D721Med (cell line): ENCODE data around the gene TP73.
"Not testable (repeated sequence)": the region's sequence is repeated elsewhere in the genome, so short reads cannot be mapped to it uniquely, and the experiment has no call there.

ENCODE experiments used
- DNase-seq: peaks from one replicate; pipeline ENCODE4 v3.0.0; 2011; ENCODE audit warnings: low spot score; ENCODE audit not compliant: insufficient read length
- FAIRE-seq: peaks from 2 replicates; lab custom pipeline; 2011; peaks lifted over from hg19 to GRCh38; lab: Jason Lieb, UNC
- CTCF ChIP-seq: IDR thresholded peaks from 2 replicates; pipeline ENCODE4 v1.5.1; 2012; ENCODE audit warnings: mild to moderate bottlenecking, control low read depth; ENCODE audit not compliant: insufficient read depth; ENCODE audit errors: missing control alignments

Gene TP73

GRCh38 chr1:3620708-3621107, 31.6 kb upstream of the TP73 start:
- no peak for FAIRE-seq

DNA sequence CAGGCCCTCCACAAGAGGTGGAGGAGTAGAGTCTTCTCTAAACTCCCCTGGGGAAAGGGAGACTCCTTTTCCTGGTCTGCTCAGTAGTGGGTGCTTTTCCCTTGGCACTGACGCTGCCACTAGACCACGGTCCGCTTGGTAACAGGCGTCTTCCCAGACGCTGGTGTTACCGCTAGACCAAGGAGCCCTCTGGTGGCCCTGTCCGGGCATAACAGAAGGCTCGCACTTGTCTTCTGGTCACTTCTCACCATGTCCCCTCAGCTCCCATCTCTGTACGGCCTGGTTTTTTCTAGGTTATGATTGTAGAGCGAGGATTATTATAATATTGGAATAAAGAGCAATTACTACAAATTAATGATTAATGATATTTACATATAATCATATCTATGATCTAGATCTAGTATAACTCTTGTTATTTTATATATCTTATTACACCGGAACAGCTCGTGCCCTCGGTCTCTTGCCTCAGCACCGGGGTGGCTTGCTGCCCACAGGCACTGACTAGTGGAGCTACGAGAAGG, 31.1 kb upstream of the TP73 start:
- TF ChIP-seq CTCF = peak; percentile 35
- not testable (repeated sequence) for DNase-seq, FAIRE-seq

More at GRCh38 chr1:3620708-3621107, 31.6 kb upstream of the TP73 start:
- no peak for TF ChIP-seq CTCF
- DNase-seq = no peak

DNA sequence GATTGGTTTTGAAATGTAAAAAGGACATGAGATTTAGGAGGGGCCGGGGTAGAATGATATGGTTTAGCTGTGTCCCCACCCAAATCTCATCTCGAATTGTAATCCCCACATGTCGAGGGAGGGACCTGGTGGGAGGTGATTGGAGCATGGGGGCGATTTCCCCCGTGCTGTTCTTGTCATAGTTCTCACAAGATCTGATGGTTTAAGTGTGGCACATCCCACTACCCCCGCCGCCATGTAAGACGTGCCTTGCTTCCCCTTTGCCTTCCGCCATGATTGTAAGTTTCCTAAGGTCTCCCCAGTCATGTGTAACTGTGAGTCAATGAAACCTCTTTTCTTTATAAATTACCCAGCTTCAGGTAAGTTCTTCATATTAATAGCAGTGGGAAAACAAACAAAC, 30.2 kb upstream of the TP73 start:
- not testable (repeated sequence) for FAIRE-seq, DNase-seq

DNA sequence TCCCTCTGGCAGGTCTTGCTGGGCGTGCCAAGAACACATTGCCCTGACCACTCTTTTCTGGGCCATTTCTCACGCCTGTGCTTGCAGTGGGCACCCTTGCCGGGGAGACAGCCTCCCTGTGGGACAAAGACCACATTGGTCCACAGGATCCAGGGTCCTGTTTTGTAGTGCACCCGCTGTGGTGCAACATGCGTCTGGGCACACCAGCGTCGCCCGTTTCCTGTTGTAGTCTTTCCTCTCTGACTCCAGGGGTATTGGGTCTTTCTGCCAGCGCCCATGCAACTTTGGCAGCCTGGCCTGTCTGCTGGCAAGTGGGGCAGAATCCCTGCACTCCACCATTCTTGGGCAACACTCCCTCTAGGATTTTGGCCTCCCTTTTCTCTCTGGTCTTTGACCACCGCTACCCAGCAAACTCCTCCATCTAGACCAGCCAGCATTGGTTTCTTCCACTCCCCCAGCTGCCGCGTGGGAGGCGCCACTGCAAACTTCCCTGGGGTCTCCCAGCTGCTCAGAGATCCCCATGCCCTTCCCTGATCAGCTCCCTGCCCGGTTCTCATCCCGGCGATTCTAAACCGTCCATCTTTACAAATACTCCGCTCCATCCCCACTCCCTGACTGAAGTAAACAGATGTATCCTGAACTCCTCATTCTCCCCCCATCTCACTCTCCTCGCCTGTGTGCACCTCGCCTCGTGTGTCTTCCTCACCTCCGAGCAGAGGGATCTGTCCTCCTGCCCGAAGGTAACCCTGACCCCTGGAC, 28.7 kb upstream of the TP73 start:
- DNase-seq (no peak), FAIRE-seq (no peak)
- no peak for TF ChIP-seq CTCF

GRCh38 chr1:3624200-3625136, 27.8 kb upstream of the TP73 start, which contains the start of gene TPRG1L:
TSS of gene TPRG1L (plus strand) at chr1:3625015. CDS start at chr1:3625073, 58 bp downstream.
- FAIRE-seq = no peak
- DNase-seq = peak; percentile 94
- TF ChIP-seq CTCF = no peak

- FAIRE-seq (no peak), DNase-seq (no peak)
- TF ChIP-seq CTCF = no peak
Observed at GRCh38 chr1:3625151-3625907, 27.0 kb upstream of the TP73 start.

DNA sequence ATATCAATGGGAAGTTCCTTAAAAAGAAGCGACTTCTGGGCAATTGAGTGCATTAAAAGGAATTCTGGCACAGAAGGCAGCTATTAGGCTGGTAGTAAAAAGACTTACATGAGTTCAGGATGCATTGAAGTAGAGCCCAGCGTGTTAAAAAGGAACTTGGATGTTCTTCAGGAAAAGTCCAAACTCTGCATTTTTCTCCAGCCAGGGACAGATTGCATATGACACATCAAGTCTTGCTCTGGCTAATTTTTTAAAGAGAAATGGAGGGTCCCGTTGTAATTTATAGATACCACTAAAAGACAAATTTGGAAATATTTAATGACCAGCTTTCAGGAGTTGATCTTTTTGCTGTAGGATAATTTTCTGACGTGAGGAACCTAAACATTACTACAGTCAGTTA, 26.3 kb upstream of the TP73 start:
- no peak for DNase-seq
- no peak for TF ChIP-seq CTCF
- FAIRE-seq = no peak
